Upper lobe of left lung (tissue), 6 donors: ENCODE results near the gene OXCT1. TPM values are rescaled to one million over a fixed set of nuclear protein-coding genes. Genes with fewer than 3 reads are reported as not detected.
A peak's percentile ranks its signal among the peaks of the same experiment; 100 is the strongest.

ENCODE experiments used
- ATAC-seq, 2 donors: fragments of 200-7000 bp; cut with Tn5 transposase; one replicate each; pipeline ENCODE4 v1.9.1; 2022; ENCODE audit warnings: mild to moderate bottlenecking in 2 of 2, moderate library complexity in 2 of 2; ENCODE audit not compliant: low FRiP score in 2 of 2
- DNase-seq, 2 donors: peaks; one replicate each; pipeline ENCODE4 v3.0.0-alpha.2; 2019 to 2020
- H3K27ac ChIP-seq, 4 donors: fragments of 200-600 bp; sonication (generic); one replicate each; pipeline ENCODE4 v1.5.1; 2016 to 2019
- H3K27me3 ChIP-seq, 4 donors: fragments of 200-600 bp; sonication (generic); one replicate each; pipeline ENCODE4 v1.5.1; 2017 to 2019
- H3K36me3 ChIP-seq, 4 donors: fragments of 200-600 bp; sonication (generic); one replicate each; pipeline ENCODE4 v1.5.1; 2016 to 2019
- H3K4me1 ChIP-seq, 4 donors: fragments of 200-600 bp; sonication (generic); one replicate each; pipeline ENCODE4 v1.5.1; 2018 to 2019
- H3K4me3 ChIP-seq, 4 donors: fragments of 200-600 bp; sonication (generic); one replicate each; pipeline ENCODE4 v1.5.1; 2017 to 2019; ENCODE audit warnings: mild to moderate bottlenecking in 2 of 4, moderate library complexity in 1 of 4
- H3K9me3 ChIP-seq, 4 donors: fragments of 200-600 bp; sonication (generic); one replicate each; pipeline ENCODE4 v1.5.1; 2018 to 2019
- EP300 ChIP-seq, 4 donors: sonication (generic); formaldehyde crosslinking; IDR thresholded peaks; one replicate each; pipeline ENCODE4 v1.5.1; 2017; ENCODE audit warnings: antibody characterized with exemption in 4 of 4, control low read depth in 2 of 4
- POLR2A ChIP-seq, 4 donors: fragments of 450-650 bp; IDR thresholded peaks; one replicate each; pipeline ENCODE4 v1.5.1; 2016 to 2017; ENCODE audit warnings: antibody characterized with exemption in 4 of 4, mild to moderate bottlenecking in 2 of 4
- POLR2AphosphoS5 ChIP-seq, 2 donors: sonication (generic); formaldehyde crosslinking; IDR thresholded peaks; one replicate each; pipeline ENCODE4 v1.5.1; 2017; ENCODE audit warnings: antibody characterized with exemption in 2 of 2
- WGBS, 2 donors: methylation state at CpG; one replicate each; pipeline ENCODE4 v1.1.5; 2017 to 2018; 5-methylcytosine and 5-hydroxymethylcytosine counted together
- total RNA-seq, 6 donors: library from RNA; depleted of rRNA in 4 of 6; stranded (reverse); fragments of >200 nt in 4 of 6; gene quantifications; one replicate each; pipeline versions ENCODE4 v1.1.0 to v1.2.1, GENCODE V29; 2016 to 2021
- TF ChIP-seq, protein P1 (sequence below), 6 experiments: fragments of 450-650 bp in 4 of 6; fragments of 200-600 bp in 2 of 6; sonication (generic) in 2 of 6; IDR thresholded peaks; one replicate each; pipeline ENCODE4 v1.5.1; 2016 to 2019; ENCODE audit warnings: antibody characterized with exemption in 6 of 6
- donor health status: DM: no; HTN: no; CAD: no; lungs with moderate emphysema.
- donor health status: DM: no; HTN: yes; CAD: no; lungs with severe emphysema.

OXCT1 gene
- total RNA-seq, 6 donors from 2014 or later = 6.4 to 16.3 (median 12.1) TPM

DNA sequence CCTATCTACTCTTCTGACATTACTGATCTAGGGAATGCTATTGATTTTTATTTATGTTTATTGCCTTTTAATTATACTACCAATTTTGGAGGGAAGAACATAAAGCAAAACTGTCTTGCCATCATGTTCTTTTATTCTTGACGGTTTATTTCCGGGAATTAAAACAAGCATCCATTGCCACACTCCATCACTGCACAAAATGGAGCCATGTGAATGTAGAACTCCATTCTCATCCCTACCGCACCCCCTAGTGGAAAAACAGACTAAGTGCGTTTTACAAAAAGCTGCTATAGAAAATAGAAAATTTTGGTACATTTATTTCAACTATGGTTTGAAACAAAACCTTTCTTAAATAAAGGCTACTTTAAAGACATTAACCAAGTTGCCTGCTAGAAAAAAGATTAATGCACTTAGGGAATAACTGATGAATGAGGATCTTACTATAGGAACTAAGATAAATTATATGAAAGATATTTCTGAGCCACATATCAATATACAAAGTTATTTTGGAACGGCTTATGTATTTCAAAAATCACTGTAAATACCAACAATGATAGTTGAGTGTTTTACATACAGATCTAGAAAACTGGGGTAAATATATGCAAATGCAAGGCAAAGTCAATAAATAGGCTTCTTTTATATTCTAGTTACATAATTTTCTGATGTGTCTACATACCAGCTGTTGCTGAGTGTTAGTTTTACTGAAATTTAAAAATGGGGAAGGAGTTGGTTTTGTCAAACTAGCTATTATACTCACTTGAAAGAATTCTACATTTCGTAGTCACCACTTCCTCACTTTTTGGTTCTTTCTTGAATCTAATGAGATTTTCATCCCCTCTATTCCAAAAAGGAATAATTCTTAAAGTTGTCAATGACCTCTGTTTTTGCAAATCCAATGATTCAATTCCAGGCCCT is 26.5 kb downstream of the OXCT1 start:
- ATAC-seq (peak in 1 of 2 donors; percentile 82), DNase-seq (no peak)
- no peaks in the 10 kb centered on the region for H3K4me1 ChIP-seq
- TF ChIP-seq, protein P1, sequence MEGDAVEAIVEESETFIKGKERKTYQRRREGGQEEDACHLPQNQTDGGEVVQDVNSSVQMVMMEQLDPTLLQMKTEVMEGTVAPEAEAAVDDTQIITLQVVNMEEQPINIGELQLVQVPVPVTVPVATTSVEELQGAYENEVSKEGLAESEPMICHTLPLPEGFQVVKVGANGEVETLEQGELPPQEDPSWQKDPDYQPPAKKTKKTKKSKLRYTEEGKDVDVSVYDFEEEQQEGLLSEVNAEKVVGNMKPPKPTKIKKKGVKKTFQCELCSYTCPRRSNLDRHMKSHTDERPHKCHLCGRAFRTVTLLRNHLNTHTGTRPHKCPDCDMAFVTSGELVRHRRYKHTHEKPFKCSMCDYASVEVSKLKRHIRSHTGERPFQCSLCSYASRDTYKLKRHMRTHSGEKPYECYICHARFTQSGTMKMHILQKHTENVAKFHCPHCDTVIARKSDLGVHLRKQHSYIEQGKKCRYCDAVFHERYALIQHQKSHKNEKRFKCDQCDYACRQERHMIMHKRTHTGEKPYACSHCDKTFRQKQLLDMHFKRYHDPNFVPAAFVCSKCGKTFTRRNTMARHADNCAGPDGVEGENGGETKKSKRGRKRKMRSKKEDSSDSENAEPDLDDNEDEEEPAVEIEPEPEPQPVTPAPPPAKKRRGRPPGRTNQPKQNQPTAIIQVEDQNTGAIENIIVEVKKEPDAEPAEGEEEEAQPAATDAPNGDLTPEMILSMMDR (IDR thresholded peaks at IDR 0.05) = peak; percentile 43 to 73 (median 63)
- TF ChIP-seq POLR2AphosphoS5 (IDR thresholded peaks at IDR 0.05) = no peak
- 32 to 36% methylated on average over 6 of the region's 6 CpGs for WGBS, 2 donors
- H3K27me3 ChIP-seq = no peaks in the 10 kb centered on the region
- peaks cover 0 to 4% (median under 1%) of the 10 kb centered on the region in 4 donors for H3K36me3 ChIP-seq
- no peak overlapping the region for H3K27ac ChIP-seq
- H3K9me3 ChIP-seq = no peaks in the 10 kb centered on the region
- no peak overlapping the region for H3K4me3 ChIP-seq

DNA sequence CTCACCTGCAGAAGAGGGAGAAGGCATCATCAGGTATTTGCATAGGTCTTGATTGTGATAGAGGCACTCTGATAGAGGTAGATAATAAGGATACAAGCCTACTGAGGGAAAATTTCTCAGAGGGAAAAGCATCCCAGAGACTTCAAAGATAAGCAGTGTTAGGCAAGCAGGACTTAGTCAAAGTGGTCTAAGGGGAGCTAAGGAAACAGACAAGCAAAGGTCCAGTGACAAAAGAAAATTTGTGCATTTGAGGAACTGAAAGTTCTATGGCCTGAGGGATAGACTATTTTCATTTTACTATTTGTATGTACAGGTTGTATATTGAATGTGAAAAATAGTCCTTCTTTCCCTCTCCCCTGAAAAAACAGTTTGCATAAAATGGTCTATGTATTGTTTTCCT is 27.4 kb downstream of the OXCT1 start:
- H3K4me3 ChIP-seq = no peak overlapping the region
- H3K9me3 ChIP-seq = no peaks in the 10 kb centered on the region
- no peak overlapping the region for H3K27ac ChIP-seq
- H3K36me3 ChIP-seq = peaks cover 0 to 9% (median 2%) of the 10 kb centered on the region in 4 donors
- TF ChIP-seq EP300 (IDR thresholded peaks at IDR 0.05) = no peak
- TF ChIP-seq, protein P1 (IDR thresholded peaks at IDR 0.05) = no peak
- no peak for TF ChIP-seq POLR2A (IDR thresholded peaks at IDR 0.05)
- TF ChIP-seq POLR2AphosphoS5 (IDR thresholded peaks at IDR 0.05) = no peak
- ATAC-seq (no peak), DNase-seq (no peak)
- H3K4me1 ChIP-seq = no peaks in the 10 kb centered on the region
- H3K27me3 ChIP-seq = no peaks in the 10 kb centered on the region

DNA sequence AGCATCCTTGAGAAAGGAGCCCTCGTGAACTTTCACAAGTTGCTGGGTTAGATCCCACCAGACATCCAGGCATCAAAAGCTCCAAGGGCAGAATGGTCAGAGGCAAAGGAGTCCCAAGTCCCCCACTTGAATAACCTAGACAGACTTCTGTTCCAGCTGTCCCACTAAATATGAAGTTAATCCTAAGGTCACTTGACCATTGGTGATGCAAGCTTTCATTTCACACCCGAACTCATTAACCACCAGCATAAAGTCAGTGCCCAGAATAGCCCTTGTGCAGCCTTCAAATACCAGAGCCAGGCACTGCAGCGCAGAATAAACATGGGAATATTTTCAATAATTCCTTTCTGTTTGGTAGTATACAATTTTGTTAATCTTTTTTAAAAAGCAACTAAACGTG is 28.9 kb downstream of the OXCT1 start:
- 73 to 87% methylated on average over 4 of the region's 4 CpGs for WGBS, 2 donors
- no peak overlapping the region for H3K27ac ChIP-seq
- no peak for DNase-seq

DNA sequence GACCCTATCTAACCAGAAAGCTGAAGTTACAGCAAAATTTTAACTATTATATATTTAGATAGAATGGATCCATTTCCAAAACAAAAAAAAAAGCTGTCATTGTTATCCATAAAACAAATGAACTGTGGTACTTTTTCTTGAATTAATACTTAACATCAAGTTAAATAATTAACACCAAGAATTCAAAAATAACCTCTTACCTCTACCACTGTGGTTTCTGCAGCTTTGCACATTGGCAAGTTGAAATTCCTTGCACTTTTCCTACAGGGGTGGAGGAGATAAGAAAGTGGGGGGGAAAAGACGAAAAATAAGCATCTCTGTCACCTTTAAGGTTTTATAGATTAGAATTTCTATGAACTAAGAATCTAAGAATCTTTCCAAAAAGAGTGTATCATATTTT is 30.0 kb downstream of the OXCT1 start:
- no peaks in the 10 kb centered on the region for H3K27me3 ChIP-seq
- WGBS, 2 donors = 76 to 90% methylated on average over 1 of the region's 1 CpG
- no peak for ATAC-seq
- peaks cover 0 to 9% (median 2%) of the 10 kb centered on the region in 4 donors for H3K36me3 ChIP-seq
- H3K27ac ChIP-seq = no peak overlapping the region
- no peak for TF ChIP-seq POLR2A (IDR thresholded peaks at IDR 0.05)
- TF ChIP-seq POLR2AphosphoS5 (IDR thresholded peaks at IDR 0.05) = no peak
- TF ChIP-seq, protein P1 (IDR thresholded peaks at IDR 0.05) = no peak
- no peak for TF ChIP-seq EP300 (IDR thresholded peaks at IDR 0.05)
- H3K4me3 ChIP-seq = no peak overlapping the region
- no peaks in the 10 kb centered on the region for H3K4me1 ChIP-seq
- DNase-seq = no peak
- H3K9me3 ChIP-seq = no peaks in the 10 kb centered on the region

More for the DNA sequence above, 28.9 kb downstream of the OXCT1 start:
- Histone ChIP-seq H3K4me3 (no peak overlapping the region), H3K36me3 (peaks cover 0 to 9% (median 2%) of the 10 kb centered on the region in 4 donors), H3K9me3 (no peaks in the 10 kb centered on the region), H3K27me3 (no peaks in the 10 kb centered on the region), H3K4me1 (no peaks in the 10 kb centered on the region)
- no peak for ATAC-seq
- TF ChIP-seq EP300 (IDR thresholded peaks at IDR 0.05) (no peak), POLR2A (IDR thresholded peaks at IDR 0.05) (no peak), POLR2AphosphoS5 (IDR thresholded peaks at IDR 0.05) (no peak)
- TF ChIP-seq, protein P1 (IDR thresholded peaks at IDR 0.05) = no peak
